H1 (cell line): ENCODE results near the gene MRPL47. TPM values are rescaled to one million over a fixed set of nuclear protein-coding genes. Genes with fewer than 3 reads are reported as not detected.

Source experiments
- CEBPB ChIP-seq: IDR thresholded peaks from 2 replicates; pipeline ENCODE4 v1.6.1; 2012; ENCODE audit warnings: low read depth, low read length
- CHD2 ChIP-seq: IDR thresholded peaks from 2 replicates; pipeline ENCODE4 v1.6.1; 2012; ENCODE audit warnings: low read length, improper control_type of control experiment
- EGR1 ChIP-seq: IDR thresholded peaks from 2 replicates; pipeline ENCODE4 v1.6.1; 2011; ENCODE audit warnings: low read depth, low read length, borderline replicate concordance
- EP300 ChIP-seq, 2 experiments: IDR thresholded peaks; 1 replicate in 1 of 2; 2 replicates in 1 of 2; pipeline ENCODE4 v1.6.1; 2011 to 2012; ENCODE audit warnings: low read depth in 2 of 2, low read length in 2 of 2, mild to moderate bottlenecking in 2 of 2, borderline replicate concordance in 1 of 2, inconsistent platforms in 1 of 2, moderate library complexity in 1 of 2
- GTF2F1 ChIP-seq: IDR thresholded peaks from 2 replicates; pipeline ENCODE4 v1.6.1; 2012; ENCODE audit warnings: low read depth, low read length, improper control_type of control experiment, borderline replicate concordance
- KDM1A ChIP-seq: fragments of 200-600, 300-600 bp; sonication (generic); IDR thresholded peaks from 2 replicates; pipeline ENCODE4 v1.7.1; 2016; ENCODE audit warnings: mild to moderate bottlenecking, low read length, borderline replicate concordance
- MAFK ChIP-seq: IDR thresholded peaks from 2 replicates; pipeline ENCODE4 v1.6.1; 2012; ENCODE audit warnings: low read depth, mild to moderate bottlenecking, improper control_type of control experiment, low read length
- SP4 ChIP-seq: IDR thresholded peaks from 2 replicates; pipeline ENCODE4 v1.6.1; 2012; ENCODE audit warnings: low read length, inconsistent platforms
- polyA plus RNA-seq, 7 experiments: library from polyadenylated mRNA; depleted of rRNA in 3 of 7; stranded (reverse) in 5 of 7; unstranded in 2 of 7; fragments of >200 nt in 5 of 7; fragments of 200-250 nt in 2 of 7; gene quantifications; 1 replicate in 5 of 7; 2 replicates in 1 of 7; 4 replicates in 1 of 7; pipeline versions ENCODE4 v1.2.1 to v1.2.3, GENCODE V29; 2011 to 2013; ENCODE audit warnings: missing spikeins in 2 of 7, mixed read lengths in 2 of 7
- total RNA-seq: library from RNA; stranded (reverse); fragmentation: NEBNext Ultra II Directional; extraction: Animal tissue kit (Norgen Biotek cat#: 25700); gene quantifications from 2 replicates; pipeline ENCODE4 v1.2.1, GENCODE V29; 2021

Gene MRPL47
- total and polyA plus RNA-seq, 2 of the 8 experiments (the other 6 are each of a cell fraction or from before 2014, with no cell fraction given), result 26.1 to 76.6 TPM

- TF ChIP-seq CEBPB, result no peak
- TF ChIP-seq KDM1A, result no peak
- TF ChIP-seq CHD2, result no peak
- no peak for TF ChIP-seq GTF2F1
- TF ChIP-seq MAFK, result no peak
- TF ChIP-seq EGR1, result no peak
- TF ChIP-seq EP300 (IDR thresholded peaks at IDR 0.05; ENCODE audit: borderline replicate concordance in 1 of 2, low read depth in 2 of 2, low read length in 2 of 2), result no peak
- TF ChIP-seq SP4, result no peak
Observed at GRCh38 chr3:179603321-179603720, 1.1 kb downstream of the MRPL47 start (continued).
